SK-N-SH (cell line): Measurements from ENCODE around the gene CYB561D1. TPM values are rescaled to one million over a fixed set of nuclear protein-coding genes. Genes with fewer than 3 reads are reported as not detected.

Experiments
- CTCF ChIA-PET: fragments of 300-600, 350-600 bp; formaldehyde crosslinking; extraction: SDS; loops from one replicate; lab custom pipeline; 2021; lab: Yijun Ruan, JAX
- POLR2A ChIA-PET: fragments of 350-600 bp; sonication (Branson Sonifier 250); formaldehyde crosslinking; extraction: SDS; loops from one replicate; lab custom pipeline; 2020; ENCODE audit warnings: antibody characterized with exemption, inconsistent platforms; lab: Yijun Ruan, JAX
- DNase-seq: peaks from one replicate; pipeline ENCODE4 v3.0.0; 2012
- H2AFZ ChIP-seq: fragments of 200-600 bp; sonication (generic); 2 replicates; pipeline ENCODE4 v1.8.1; 2016; ENCODE audit warnings: antibody characterized with exemption, mild to moderate bottlenecking, low read depth
- H3F3A ChIP-seq: fragments of 200-600 bp; sonication (generic); replicated peaks from 2 replicates; pipeline ENCODE3; 2016; ENCODE audit warnings: antibody characterized with exemption, mild to moderate bottlenecking; ENCODE audit not compliant: insufficient read depth
- H3K27ac ChIP-seq, 2 experiments: fragments of 200-500 bp in 1 of 2; fragments of 200-600 bp in 1 of 2; sonication (Bioruptor generic) in 1 of 2; sonication (generic), shearing (Covaris generic) in 1 of 2; 2 replicates each; pipeline versions ENCODE4 v1.5.1 to v1.6.1; 2014 to 2016; ENCODE audit warnings: low read depth in 2 of 2, inconsistent platforms in 1 of 2, low read length in 1 of 2, mild to moderate bottlenecking in 1 of 2, mixed read lengths in 1 of 2
- H3K27me3 ChIP-seq: fragments of 200-600 bp; sonication (generic), shearing (Covaris generic); 2 replicates; pipeline ENCODE4 v1.6.1; 2016; ENCODE audit warnings: mixed run types; ENCODE audit not compliant: insufficient read depth
- H3K36me3 ChIP-seq, 2 experiments: fragments of 200-500 bp in 1 of 2; fragments of 200-600 bp in 1 of 2; sonication (Bioruptor generic) in 1 of 2; sonication (generic) in 1 of 2; replicated peaks in 1 of 2; 2 replicates each; pipeline versions ENCODE3 to v1.5.1; 2014 to 2016; ENCODE audit warnings: low read length in 1 of 2, mild to moderate bottlenecking in 1 of 2; ENCODE audit not compliant: insufficient read depth in 2 of 2, control insufficient read depth in 1 of 2
- H3K4me1 ChIP-seq, 2 experiments: fragments of 200-500 bp in 1 of 2; fragments of 200-600 bp in 1 of 2; sonication (Bioruptor generic) in 1 of 2; sonication (generic), shearing (Covaris generic) in 1 of 2; 2 replicates each; pipeline versions ENCODE4 v1.5.1 to v1.6.1; 2014 to 2016; ENCODE audit warnings: low read depth in 1 of 2, low read length in 1 of 2, mixed run types in 1 of 2; ENCODE audit not compliant: insufficient read depth in 2 of 2, control insufficient read depth in 1 of 2
- H3K4me2 ChIP-seq: fragments of 200-600 bp; sonication (generic), shearing (Covaris generic); 2 replicates; pipeline ENCODE4 v1.6.1; 2017; ENCODE audit warnings: mixed run types
- H3K4me3 ChIP-seq, 2 experiments: fragments of 200-500 bp in 1 of 2; fragments of 200-600 bp in 1 of 2; sonication (Bioruptor generic) in 1 of 2; sonication (generic), shearing (Covaris generic) in 1 of 2; 2 replicates each; pipeline versions ENCODE4 v1.5.1 to v1.8.1; 2014 to 2016; ENCODE audit warnings: low read depth in 2 of 2, inconsistent platforms in 1 of 2, low read length in 1 of 2, mild to moderate bottlenecking in 1 of 2, mixed read lengths in 1 of 2, moderate library complexity in 1 of 2
- H3K79me2 ChIP-seq: fragments of 200-600 bp; sonication (generic); 2 replicates; pipeline ENCODE4 v1.8.1; 2017; ENCODE audit warnings: mild to moderate bottlenecking; ENCODE audit not compliant: insufficient read depth
- H3K9ac ChIP-seq: fragments of 200-600 bp; sonication (generic); 2 replicates; pipeline ENCODE4 v1.6.1; 2017; ENCODE audit warnings: mixed run types
- H3K9me2 ChIP-seq: fragments of 200-600 bp; sonication (generic); 2 replicates; pipeline ENCODE4 v1.6.1; 2017; ENCODE audit warnings: mixed run types
- H3K9me3 ChIP-seq: fragments of 200-600 bp; sonication (generic); 2 replicates; pipeline ENCODE4 v1.6.1; 2017; ENCODE audit warnings: mixed run types, mild to moderate bottlenecking, moderate library complexity
- H4K20me1 ChIP-seq: fragments of 200-600 bp; sonication (generic); 2 replicates; pipeline ENCODE4 v1.6.1; 2017; ENCODE audit warnings: mild to moderate bottlenecking, mixed run types; ENCODE audit not compliant: insufficient read depth
- CHD2 ChIP-seq: fragments of 150-350 bp; IDR thresholded peaks from 2 replicates; pipeline ENCODE4 v1.6.1; 2018; ENCODE audit warnings: low read length; ENCODE audit not compliant: partially characterized antibody
- CTCF ChIP-seq: fragments of 200-600 bp; sonication (generic); IDR thresholded peaks from 2 replicates; pipeline ENCODE4 v1.6.1; 2017; ENCODE audit warnings: antibody characterized with exemption, mild to moderate bottlenecking, moderate library complexity
- ELF1 ChIP-seq: IDR thresholded peaks from 2 replicates; pipeline ENCODE4 v1.4.0; 2012
- EP300 ChIP-seq, 2 experiments: IDR thresholded peaks; 2 replicates each; pipeline versions ENCODE4 v1.4.0 to v1.6.1; 2012; ENCODE audit warnings: borderline replicate concordance in 1 of 2, low read depth in 1 of 2, low read length in 1 of 2
- EZH2phosphoT487 ChIP-seq: fragments of 200-600 bp; sonication (generic); IDR thresholded peaks from 2 replicates; pipeline ENCODE4 v1.6.1; 2017; ENCODE audit warnings: low read depth, mixed run types, mild to moderate bottlenecking, antibody characterized with exemption, moderate library complexity, borderline replicate concordance
- FOSL2 ChIP-seq: IDR thresholded peaks from 2 replicates; pipeline ENCODE4 v1.4.0; 2012; ENCODE audit warnings: low read depth, mild to moderate bottlenecking, moderate library complexity, borderline replicate concordance
- GABPA ChIP-seq: IDR thresholded peaks from 2 replicates; pipeline ENCODE4 v1.4.0; 2012; ENCODE audit warnings: low read depth, mild to moderate bottlenecking
- GATA2 ChIP-seq: sonication (generic); formaldehyde crosslinking; IDR thresholded peaks from 2 replicates; pipeline ENCODE4 v1.5.0; 2020; ENCODE audit warnings: mild to moderate bottlenecking, missing genetic modification reagents
- JUND ChIP-seq: IDR thresholded peaks from 2 replicates; pipeline ENCODE4 v1.4.0; 2012
- MAX ChIP-seq: IDR thresholded peaks from 2 replicates; pipeline ENCODE4 v1.4.0; 2012; ENCODE audit warnings: low read depth
- MXI1 ChIP-seq: IDR thresholded peaks from 2 replicates; pipeline ENCODE4 v1.6.1; 2012; ENCODE audit warnings: mild to moderate bottlenecking, low read depth, low read length, improper control_type of control experiment
- PBX3 ChIP-seq: IDR thresholded peaks from 2 replicates; pipeline ENCODE4; 2012
- POLR2AphosphoS5 ChIP-seq: IDR thresholded peaks from 2 replicates; pipeline ENCODE4 v1.6.1; 2012; ENCODE audit warnings: low read depth, low read length
- RAD21 ChIP-seq: IDR thresholded peaks from 2 replicates; pipeline ENCODE4 v1.6.1; 2012; ENCODE audit warnings: mild to moderate bottlenecking, low read length
- REST ChIP-seq: IDR thresholded peaks from 2 replicates; pipeline ENCODE4 v1.6.1; 2012; ENCODE audit warnings: mild to moderate bottlenecking, low read depth, low read length, moderate library complexity
- RXRA ChIP-seq: IDR thresholded peaks from 2 replicates; pipeline ENCODE4 v1.4.0; 2012; ENCODE audit warnings: low read depth, mild to moderate bottlenecking, borderline replicate concordance
- SIN3A ChIP-seq: IDR thresholded peaks from 2 replicates; pipeline ENCODE4 v1.6.1; 2012; ENCODE audit warnings: low read depth, mild to moderate bottlenecking, low read length, moderate library complexity, borderline replicate concordance
- SMC3 ChIP-seq: IDR thresholded peaks from 2 replicates; pipeline ENCODE4 v1.6.1; 2012; ENCODE audit warnings: low read depth, low read length, improper control_type of control experiment
- USF2 ChIP-seq: fragments of 150-350 bp; IDR thresholded peaks from 2 replicates; pipeline ENCODE4 v1.6.1; 2017; ENCODE audit warnings: antibody characterized with exemption, low read length, low read depth, borderline replicate concordance
- ZBTB33 ChIP-seq: IDR thresholded peaks from 2 replicates; pipeline ENCODE4 v1.4.0; 2012; ENCODE audit warnings: low read depth, borderline replicate concordance
- WGBS: methylation state at CpG from one replicate; pipeline ENCODE4 v1.1.6; 2017; ENCODE audit warnings: low lambda C conversion rate; 5-methylcytosine and 5-hydroxymethylcytosine counted together
- polyA plus RNA-seq, 3 experiments: library from polyadenylated mRNA; depleted of rRNA; stranded (reverse); fragments of >200 nt; gene quantifications; 2 replicates each; pipeline ENCODE4 v1.2.3, GENCODE V29; 2012

CYB561D1 gene
- polyA plus RNA-seq, 1 of the 3 experiments (the other 2 are of a cell fraction): 5.4 TPM

- H3K4me1 ChIP-seq: no peaks in the 10 kb centered on the region; a peak in 1 of 4 replicates
- no peak overlapping the region for H3K9ac ChIP-seq
- H3K27ac ChIP-seq: no peak overlapping the region
- POLR2A ChIA-PET: no interaction called here
- H2AFZ ChIP-seq: no peak overlapping the region
- CTCF ChIA-PET: interaction anchor here (0.8 to 2.1 kb wide), 2 partner anchors 18 to 57 kb away, joined by 4 to 10 read pairs; partner anchors contain the start of gene CYB561D1
- TF ChIP-seq REST: no peak
- TF ChIP-seq RXRA: no peak
- TF ChIP-seq FOSL2: no peak
- TF ChIP-seq MXI1: no peak
- no peak for TF ChIP-seq RAD21
- no peak for TF ChIP-seq ZBTB33
- TF ChIP-seq SIN3A: no peak
- no peak for TF ChIP-seq SMC3
- TF ChIP-seq JUND: no peak
- no peak for TF ChIP-seq CHD2
- TF ChIP-seq POLR2AphosphoS5: no peak
- no peak for TF ChIP-seq EP300 (IDR thresholded peaks at IDR 0.05; ENCODE audit: borderline replicate concordance in 1 of 2, low read depth in 1 of 2, low read length in 1 of 2)
- no peak for TF ChIP-seq CTCF
- no peak for TF ChIP-seq MAX
- no peak for TF ChIP-seq EZH2phosphoT487
- TF ChIP-seq PBX3: no peak
- TF ChIP-seq ELF1: no peak
- TF ChIP-seq GATA2: no peak
- TF ChIP-seq USF2: no peak
- TF ChIP-seq GABPA: no peak
- no peaks in the 10 kb centered on the region for H4K20me1 ChIP-seq
- H3K36me3 ChIP-seq: no peaks in the 10 kb centered on the region
- no peaks in the 10 kb centered on the region for H3F3A ChIP-seq
- no peak overlapping the region for H3K4me3 ChIP-seq
- no peaks in the 10 kb centered on the region for H3K9me3 ChIP-seq
- H3K27me3 ChIP-seq: peaks cover 90% of the 10 kb centered on the region
- H3K79me2 ChIP-seq: no peaks in the 10 kb centered on the region
- WGBS: 52% methylated on average over 9 of the region's 9 CpGs
- H3K4me2 ChIP-seq: no peak overlapping the region
- no peaks in the 10 kb centered on the region for H3K9me2 ChIP-seq
- no peak for DNase-seq
Observed at GRCh38 chr1:109475261-109475660, 18.6 kb upstream of the CYB561D1 start.
